ENCODE results near the gene SEMA3G.

DNA sequence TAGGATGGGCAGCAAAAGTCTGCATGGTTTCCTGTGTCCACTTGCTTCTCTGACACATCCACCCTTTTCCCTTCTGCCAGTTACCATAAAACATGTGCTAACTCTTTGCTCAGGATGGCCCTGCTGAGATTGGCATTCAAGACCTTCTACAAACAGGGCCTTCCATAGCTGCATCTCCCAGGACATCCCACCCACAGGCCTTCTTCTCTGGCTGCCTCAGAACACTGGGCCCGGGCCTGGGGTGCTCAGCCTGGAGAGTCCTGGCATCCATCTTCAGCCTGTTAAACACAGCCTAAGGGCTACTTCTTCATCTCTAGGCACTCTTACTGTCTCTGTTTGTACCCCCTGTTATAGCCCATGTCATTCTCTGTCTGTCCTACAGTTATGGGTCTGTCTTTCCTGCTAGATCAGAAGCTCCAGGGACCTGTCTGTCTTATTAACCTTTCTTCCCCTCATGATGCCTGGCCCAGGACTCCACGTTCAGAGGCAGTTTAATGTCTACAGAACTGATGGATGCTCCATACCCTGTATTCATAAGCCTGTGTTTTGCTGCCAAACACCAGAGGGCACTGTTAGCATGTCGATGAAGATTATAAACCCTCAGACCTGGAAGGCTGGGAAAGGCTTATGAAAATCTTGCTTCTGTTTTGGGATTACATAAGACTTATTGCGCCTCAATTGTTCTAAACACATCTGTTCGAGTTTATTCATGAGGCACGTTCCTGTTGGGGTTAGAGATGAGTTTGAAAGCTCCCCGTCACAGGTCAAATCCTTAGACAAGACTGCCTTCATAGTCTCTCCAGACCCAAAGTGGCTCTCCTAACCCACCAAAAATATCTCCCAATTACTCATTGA is 16.5 kb downstream of the SEMA3G start:
- TF ChIP-seq, protein P1, sequence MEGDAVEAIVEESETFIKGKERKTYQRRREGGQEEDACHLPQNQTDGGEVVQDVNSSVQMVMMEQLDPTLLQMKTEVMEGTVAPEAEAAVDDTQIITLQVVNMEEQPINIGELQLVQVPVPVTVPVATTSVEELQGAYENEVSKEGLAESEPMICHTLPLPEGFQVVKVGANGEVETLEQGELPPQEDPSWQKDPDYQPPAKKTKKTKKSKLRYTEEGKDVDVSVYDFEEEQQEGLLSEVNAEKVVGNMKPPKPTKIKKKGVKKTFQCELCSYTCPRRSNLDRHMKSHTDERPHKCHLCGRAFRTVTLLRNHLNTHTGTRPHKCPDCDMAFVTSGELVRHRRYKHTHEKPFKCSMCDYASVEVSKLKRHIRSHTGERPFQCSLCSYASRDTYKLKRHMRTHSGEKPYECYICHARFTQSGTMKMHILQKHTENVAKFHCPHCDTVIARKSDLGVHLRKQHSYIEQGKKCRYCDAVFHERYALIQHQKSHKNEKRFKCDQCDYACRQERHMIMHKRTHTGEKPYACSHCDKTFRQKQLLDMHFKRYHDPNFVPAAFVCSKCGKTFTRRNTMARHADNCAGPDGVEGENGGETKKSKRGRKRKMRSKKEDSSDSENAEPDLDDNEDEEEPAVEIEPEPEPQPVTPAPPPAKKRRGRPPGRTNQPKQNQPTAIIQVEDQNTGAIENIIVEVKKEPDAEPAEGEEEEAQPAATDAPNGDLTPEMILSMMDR (IDR thresholded peaks at IDR 0.05): peak; percentile 83
- TF ChIP-seq ZFX (IDR thresholded peaks at IDR 0.05; ENCODE audit: borderline replicate concordance): no peak
